ENCODE results near the gene XYLT1.

XYLT1 gene

DNA sequence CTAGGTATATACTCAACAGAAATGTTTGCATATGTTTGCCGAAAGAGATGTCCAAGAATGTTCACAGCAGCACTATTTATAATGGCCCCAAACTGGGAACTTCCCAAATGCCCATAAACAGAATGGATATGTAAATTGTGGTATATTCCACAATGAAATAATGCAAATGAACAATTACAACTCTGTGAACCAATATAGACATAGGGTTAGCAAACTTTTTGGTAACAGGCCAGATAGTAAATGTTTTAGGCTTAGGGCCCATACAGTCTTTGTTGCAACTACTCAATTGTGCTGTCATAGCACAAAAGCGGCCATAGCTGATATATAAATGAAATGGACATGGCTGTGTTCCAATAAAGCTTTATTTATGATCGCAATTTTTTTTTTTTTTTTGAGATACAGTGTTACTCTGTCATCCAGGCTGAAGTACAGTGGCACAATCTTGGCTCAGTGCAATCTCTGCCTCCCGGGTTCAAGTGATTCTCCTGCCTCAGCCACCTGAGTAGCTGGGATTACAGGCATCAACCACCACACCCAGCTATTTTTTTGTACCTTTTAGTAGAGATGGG lies 16.5 kb downstream of the XYLT1 start:
- ATAC-seq, result no peak

DNA sequence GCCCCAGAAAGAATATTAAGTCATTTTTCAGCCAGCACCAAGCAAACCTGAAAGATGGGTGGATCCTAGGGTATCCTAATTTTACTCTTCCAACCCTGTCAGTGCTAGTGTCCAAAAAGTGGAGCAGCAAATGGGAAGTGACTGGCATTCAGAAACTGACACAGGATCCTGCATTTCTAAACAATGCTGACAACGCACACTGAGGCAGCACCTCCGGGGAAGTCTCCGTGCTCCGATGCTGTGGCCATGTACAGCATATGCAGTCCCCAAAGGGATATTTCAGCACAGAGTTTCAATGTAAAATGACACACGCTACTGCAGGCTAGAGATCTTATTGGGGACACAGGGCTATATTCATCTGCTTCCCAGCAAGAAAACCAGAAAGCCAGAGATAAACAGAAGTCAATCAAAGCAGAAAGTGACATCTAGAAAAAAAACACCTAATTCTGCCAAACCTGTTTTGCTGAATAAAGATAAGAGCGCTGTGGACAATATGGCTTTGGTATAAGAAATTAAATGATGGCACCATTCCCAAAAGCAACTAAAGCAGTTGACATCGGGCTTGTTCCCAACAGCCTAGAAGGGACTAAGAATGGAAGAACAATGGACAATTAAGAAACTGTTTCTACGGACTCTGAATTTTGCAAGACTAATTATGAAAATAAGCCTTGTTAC lies 17.3 kb downstream of the XYLT1 start:
- no peak for ATAC-seq

DNA sequence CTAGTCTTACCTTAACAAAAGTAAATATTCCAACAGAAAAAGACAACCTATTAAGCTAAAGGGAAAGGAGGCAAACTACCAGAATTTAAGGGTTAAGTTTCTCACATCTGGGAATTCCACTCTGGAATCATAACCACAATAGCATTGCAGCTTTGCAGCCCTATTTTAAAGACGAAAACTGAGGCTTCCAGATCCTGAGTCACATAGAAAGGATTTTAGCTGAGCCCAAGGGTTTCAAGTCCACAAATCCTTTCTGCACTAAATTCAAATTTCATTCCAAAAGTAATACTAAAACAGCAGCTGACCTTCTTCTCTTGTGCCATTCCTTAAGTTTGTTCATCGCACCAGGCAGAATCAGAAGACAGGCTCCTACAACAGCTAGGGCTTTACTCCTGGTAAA lies 17.8 kb downstream of the XYLT1 start:
- ATAC-seq, result no peak

DNA sequence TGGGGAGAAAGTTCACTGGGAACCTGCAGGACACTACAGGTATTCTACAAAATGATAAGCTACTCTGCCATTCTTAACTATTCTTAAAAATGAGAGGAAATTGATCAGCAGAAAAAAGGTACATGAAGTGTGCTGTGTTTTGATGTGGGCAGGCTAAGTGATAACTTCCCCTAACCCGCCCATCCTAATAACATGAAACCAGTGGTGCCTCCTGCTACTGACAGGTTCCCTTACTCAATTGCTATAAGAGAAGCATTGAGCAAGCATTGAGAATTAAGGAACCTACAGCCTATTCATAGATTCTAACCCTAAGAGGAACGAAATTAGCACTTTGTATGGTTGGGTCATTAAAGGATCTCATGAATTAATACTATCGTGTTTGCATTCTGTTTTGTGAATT lies 18.9 kb downstream of the XYLT1 start:
- ATAC-seq, result peak; percentile 64 to 74

DNA sequence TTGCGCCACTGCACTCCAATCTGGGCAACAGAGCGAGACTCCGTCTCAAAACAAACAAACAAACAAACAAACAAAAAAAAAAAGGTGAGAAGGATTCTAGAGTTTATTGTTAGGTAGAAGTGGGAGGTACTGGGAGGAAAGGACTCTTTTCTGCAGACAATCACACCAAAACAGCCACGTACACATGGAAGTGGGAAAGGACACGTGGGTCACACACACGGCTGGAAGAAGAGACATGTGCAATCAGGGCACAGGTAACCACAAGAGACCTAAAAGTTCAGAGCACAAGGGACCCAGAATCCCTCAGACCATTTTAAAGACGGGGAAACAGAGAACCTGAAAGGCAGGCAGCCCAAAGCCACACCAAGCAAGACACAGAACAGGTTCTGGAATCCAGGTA lies 20.5 kb downstream of the XYLT1 start:
- no peak for ATAC-seq

DNA sequence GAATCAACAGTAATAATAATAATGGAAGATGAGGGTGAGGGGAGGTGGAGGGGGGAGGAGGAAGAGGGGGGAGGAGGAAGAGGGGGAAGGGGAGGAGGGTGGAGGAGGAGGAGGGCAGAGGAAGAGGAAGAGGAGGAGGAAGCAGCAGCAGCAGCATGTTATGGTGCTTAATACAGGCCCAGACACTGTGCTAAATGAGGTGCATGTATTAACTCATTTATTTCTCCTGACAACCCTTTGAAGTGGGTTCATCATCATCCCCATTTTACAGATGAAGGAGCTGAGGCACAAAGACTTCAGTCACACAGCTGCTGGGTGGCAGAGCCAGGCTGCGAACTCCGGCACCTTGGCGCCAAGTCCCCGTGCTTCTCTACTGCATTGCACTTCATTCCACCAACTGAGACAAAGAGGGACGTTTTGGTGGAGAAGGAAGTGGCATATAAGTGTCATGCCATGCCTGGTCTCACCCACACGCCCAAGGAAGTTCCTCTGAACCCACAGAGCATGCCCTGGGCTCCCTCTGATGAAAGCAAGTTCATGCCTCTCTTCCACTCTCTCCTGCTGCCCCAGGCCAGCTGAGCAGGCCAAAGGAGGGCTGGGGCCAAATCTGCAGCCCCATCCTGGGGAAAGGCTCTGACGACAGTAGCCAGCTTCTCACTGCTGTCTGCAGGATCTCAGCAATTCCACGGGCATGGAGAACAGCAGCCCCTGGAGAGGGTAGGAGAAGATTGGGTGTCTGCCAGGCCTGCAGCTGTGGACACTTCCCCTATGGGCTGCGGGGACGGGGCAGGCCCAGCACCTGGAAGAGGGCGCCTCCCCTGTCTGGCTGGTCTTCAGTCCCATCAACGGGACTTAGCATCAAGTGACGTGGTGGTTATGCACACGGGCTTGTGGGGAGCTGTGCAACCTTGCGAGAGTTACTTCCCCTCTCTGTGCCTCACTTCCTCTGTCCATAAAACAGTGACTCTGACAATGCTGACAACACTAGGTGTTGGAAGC lies 21.8 kb downstream of the XYLT1 start:
- peak; percentile 73 to 76 for ATAC-seq

DNA sequence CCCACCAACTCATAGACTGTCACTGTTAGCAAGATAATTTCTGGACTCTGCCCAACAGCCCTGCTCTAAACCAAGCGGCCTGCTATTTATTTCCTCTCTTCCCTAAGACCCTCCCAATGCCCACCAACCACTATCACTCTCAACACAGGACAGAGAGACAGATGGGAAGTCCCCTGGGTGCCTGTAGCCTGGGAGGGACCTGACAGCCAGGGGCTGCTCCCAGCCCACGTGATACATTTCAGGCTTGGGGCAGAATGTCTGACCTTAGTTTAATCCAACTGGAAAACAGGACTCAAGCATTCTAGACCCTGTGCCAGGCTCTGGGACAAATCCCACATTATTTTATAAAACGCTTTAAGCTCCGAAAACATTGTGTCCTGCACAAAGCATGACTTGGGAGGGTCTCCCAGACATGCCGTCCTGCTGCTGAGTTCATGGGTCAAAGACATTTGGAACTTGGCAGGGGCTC lies 23.6 kb downstream of the XYLT1 start:
- no peak for ATAC-seq

DNA sequence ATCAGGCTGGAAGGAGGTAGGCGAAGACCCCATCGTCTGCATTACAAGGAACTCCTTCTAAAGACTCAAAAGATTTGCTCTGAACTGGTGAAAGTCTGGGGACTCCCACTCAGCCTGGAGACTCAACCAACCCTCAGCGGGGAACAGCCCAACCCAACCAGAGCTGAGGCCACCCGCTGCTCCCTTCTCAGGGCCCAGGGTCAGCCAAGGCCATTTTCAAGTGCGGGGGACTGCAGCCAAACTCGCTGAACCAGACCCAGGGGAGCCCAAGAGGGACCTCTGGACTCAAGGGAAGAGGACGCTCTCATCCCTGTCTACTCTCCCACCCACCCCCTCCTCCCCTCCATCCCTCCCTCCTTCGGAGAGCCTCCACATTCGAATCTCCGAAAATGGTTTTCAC lies 24.1 kb downstream of the XYLT1 start:
- ATAC-seq, result no peak

DNA sequence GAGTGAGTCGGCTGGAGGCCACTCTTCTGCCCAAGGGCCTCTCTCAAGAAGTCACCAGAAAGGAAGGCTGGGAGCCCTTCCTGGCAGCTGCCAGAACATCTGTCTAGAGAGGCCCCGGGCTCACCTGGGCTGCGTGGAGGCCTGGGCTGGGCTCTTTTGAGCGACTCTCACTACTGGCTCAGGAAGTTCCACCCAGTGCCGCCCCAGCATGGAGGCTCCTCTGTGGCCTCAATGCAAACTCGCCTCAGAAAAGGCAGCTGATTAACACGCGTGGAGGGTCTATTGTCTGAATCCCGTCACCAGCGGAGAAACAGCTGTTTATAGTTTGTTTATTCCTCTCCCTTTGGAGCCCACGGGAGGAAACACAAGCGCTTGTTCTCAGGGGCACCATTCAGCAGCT lies 25.3 kb downstream of the XYLT1 start:
- no peak for ATAC-seq

DNA sequence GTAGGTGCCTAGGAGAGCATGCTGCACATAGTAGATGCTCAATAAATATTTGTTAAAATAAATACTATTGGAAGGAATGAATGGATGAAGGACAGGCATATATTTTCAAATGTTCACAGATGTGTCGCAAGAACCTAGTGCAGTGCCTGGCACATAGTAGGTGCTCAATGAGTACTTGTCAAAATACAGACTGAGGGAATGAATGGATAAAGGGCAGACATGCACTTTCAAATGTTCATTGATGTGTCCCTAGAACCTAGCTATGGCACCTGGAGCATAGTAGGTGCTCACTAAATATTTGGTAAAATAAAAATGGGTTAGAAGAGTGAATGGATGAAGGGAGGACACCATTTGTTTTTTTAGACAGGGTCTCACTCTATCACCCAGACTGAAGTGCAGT lies 26.1 kb downstream of the XYLT1 start:
- no peak for ATAC-seq

DNA sequence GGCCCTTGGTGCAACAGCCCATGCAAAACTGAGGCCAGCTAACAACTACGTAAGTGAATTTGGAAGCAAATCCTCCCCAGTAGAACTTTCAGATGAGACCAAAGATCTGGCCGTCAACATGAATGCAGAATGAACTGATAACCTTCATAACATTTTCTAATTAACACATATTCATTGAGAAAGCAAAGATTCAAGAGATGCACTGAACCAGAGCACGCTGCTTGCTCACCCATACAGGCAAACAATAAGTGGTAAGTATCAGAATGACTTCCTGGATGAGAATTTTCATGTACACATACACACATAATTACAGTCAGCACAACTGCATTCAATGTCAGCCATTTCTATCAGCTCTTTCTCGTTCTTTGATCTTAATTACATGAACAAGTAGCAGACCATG lies 30.6 kb downstream of the XYLT1 start:
- ATAC-seq, result peak; percentile 41 to 45

DNA sequence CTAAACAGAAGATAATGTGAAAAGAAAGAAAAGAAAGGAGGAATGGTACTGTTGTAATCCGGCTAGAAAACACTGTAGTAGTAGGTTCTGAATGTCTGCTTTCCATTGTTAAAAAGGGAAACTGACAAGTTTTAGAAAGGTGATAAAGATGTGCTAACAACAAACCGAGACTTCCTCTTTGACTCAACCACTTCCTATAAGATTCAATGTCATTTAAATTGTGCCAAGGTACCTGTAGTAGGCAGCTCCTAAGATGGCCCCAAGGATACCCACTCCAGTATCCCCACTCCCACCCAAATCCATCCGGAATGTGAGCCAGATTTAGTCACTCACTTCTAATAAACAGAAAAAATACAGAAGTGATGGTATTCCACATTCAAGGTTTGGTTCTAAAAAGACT lies 31.2 kb downstream of the XYLT1 start:
- peak; percentile 21 to 62 for ATAC-seq

DNA sequence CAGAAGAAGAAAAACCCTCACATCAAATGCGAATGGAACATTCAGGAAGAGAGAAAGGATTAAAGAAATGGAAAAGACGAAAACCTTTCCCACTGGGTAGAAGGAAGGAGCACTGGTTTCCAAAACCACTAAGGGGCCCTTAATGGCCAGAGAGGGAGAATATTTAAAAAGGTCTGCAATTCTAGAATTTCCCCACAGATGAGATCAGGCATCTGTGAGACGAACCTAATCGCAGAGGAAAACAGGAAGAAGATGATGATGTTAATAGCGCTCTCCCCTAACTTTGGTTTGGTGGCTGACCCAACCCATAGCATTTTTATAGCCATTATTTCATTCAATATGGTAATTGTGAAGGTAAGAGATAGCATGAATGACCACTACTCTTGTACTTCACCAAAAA lies 32.8 kb downstream of the XYLT1 start:
- ATAC-seq, result no peak

DNA sequence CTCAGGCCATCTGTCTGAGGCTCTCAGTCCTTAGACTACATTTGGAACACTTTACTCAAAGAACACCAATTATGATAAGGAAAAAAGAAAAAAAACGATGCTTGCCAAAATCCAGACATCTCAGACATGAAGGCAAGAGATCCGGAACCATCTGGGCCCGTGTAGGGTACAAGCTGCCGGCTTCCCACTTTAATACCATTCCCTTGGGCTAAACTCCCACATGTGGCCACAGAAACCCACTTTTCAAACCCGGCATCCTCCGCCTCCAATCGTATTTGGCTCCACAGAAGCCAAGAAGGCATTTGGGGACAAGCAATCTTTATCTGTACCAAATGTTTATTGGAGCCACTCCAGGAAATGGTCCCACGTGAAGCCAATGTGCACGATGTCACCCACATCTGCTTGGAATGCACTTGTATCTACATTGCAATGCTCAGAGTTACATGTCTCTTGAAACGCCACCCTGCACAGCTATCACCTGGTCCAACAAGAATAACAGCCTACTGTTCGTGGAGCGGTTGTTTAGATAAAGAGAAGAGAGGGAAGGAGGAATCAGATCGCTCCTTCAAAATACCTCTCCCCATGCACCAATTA lies 33.5 kb downstream of the XYLT1 start:
- no peak for ATAC-seq

DNA sequence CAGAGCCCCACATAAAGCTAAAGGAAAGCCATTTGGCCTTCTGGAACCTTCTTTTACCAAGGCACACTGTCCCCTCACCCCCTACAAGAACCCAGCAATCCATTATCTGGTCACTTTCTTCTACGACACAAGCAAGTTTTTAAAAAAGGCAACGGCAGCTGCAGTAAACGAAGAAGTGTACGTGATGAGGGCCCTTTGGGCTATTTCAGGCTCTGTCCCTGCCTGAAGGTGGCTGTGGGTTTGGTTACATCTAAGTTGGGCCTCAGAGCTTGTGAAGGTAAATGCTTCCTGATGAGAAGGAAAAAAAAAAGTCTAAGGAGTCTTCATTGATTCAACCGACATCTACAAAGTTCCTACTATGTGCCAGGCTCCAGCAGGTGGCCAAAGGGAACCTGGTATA lies 35.4 kb downstream of the XYLT1 start:
- ATAC-seq, result no peak

DNA sequence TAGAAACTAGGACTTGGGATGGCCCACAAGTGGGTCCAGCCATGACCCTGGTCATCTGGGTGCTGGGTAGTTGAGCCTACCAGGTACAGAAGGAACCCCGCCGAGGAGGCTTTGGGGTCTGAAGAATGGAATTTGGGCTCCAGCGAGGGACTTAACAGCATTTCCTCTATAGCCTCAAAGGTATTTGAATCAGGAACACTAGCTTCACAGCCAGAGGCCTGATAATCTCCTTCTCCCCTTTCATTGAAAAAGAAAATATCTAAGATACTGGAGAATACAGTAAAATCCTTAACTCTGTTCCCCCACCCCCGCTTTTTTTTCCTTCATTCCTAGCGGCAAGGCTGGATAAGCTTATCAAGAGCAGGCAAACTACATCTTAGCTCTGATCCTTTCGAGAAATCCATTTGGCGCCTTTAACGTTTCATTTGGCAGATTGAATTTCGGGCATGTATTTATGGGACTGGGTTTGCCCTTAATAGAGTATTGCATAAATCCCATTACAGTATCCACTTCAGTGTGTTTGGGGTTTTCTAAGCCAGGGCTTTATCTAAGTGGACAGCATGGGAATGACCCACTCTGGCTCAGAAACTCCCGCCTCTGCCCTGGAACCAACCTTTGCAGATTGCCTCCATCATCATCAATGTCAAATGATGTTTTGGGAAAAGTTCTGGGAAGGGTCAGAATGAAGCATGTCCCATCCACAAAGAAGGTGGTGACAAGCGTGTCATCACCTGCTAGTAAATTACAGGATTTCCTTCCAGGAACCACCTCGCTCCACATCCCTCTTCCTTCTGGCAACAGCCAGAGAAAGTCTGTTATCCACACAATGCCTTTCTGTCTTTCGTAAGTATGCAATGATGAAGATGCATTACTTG lies 36.9 kb downstream of the XYLT1 start:
- no peak for ATAC-seq

DNA sequence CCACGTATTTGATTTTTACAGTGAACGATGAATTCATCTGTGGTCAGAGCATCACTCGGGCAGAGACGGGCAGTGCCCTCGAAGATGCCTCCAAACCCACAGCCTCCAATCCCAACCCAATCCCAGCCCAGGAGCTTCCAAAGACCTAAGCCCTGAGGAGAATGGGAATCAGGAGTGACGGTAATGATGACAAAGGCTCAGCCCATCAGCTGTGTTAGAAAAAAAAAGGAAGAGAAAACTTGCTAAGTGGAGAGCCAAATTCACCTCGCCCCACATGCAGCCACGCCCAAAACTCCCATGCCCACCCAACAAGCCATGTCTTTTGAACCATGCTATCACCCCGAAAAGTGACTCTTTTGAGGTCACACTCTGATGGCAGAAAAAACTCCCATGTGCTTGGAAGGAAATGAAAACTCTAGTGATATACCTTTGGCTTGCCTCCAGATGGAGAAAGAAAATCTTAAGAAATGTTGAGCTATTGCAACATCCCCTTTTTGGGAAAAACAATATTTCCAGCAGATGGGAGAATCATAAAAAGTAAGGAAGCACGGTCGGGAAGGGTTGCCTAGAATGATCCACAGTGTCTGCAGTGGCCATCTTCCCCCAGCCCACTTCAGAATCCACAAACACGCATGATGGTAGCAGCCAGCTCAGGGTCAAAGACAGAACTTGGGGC lies 37.7 kb downstream of the XYLT1 start:
- no peak for ATAC-seq

DNA sequence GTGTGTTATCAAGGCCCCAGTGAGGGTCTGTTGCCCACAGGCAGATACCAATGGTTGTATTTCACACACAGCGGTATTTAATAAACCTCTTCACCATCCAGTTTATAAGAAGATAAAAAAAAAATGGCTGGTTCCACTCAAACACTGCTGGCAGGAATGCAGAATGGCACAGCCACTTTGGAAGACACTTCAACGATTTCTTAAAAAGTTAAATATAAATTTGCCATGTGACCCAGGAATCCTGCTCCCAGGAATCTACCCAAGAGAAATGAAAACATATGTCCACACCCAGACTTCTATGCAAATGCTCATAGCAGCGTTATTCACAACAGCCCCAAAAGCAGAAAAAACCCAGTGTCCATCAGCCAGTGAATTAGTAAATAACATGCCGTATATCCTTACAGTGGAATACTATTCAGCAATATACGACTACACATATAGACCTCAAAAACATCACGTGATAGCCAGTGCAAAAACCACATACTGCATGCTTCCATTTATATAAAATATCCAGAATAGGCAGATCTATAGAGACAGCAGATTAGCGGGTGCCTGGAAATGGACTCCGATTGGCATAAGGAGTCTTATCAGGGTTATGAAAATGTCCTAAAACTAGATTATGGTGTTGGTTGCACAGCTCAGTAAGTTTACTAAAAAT lies 38.7 kb downstream of the XYLT1 start:
- ATAC-seq, result no peak

DNA sequence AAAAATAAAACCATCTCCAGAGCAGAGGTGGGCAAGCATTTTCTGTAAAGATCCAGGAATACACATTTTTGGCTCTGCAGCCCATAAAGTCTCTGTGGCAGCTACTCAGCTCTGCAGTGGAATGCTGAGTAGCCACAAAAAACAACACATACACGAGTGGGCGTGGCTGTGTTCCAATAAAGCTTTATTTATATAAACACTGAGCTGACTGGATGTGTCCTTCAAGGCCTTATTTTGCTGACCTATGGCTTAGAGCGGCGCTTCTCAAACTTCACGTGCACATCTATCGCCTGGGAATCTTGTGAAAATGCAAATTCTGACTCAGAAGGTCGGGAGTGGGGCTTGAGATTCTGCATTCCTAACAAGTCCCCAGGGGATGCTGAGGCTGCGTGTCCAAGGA lies 39.7 kb downstream of the XYLT1 start:
- ATAC-seq, result no peak

DNA sequence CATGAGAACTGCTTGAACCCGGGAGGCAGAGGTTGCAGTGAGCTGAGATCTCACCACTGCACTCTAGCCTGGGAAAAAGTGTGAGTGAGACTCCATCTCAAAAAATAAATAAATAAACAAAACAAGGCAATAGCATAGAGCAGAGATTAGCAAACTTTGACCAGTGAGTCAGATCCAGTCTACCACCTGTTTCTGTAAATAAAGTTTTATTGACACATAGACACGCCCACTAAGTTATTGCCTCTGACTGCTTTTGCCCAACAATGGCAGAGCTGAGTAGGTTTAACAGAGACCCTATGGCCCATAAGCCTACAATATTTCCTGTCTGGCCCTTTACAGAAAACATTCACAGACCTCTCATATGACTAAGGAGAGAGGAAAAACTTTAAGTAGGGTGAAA lies 44.3 kb downstream of the XYLT1 start:
- ATAC-seq, result no peak

DNA sequence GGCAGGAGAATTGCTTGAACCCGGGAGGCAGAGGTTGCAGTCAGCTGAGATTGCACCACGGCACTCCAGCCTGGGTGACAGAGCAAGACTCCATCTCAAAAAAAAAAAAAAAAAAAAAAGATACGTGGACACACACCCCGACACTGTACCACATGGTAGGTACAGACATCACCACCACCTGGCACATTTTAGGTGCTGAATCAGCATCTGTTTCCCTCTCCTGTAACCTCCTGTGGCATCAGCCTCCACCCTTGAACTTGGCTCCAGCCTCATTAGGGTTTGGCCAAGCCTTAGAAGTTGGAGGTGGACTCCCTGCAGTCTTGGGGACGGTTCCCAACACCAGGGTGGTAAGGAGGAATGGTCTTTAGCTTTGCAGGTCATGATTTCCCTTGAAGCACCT lies 46.0 kb downstream of the XYLT1 start:
- no peak for ATAC-seq

Data from activated CD4-positive, CD25-positive, alpha-beta regulatory T cell treated with anti-CD3 and anti-CD28 coated beads, Interleukin-2, amount 50 U/mL, for 24 hours (primary cell).